HEK293 (cell line): Measurements from ENCODE around the gene ABL2.

Experiments used
- CTCF ChIA-PET: fragments of 350-600 bp; formaldehyde crosslinking; extraction: SDS; loops from one replicate; lab custom pipeline; 2021; ENCODE audit warnings: antibody characterized with exemption; lab: Yijun Ruan, JAX
- POLR2A ChIA-PET: fragments of 300-600 bp; formaldehyde crosslinking; extraction: SDS; loops from one replicate; lab custom pipeline; 2020; ENCODE audit warnings: antibody characterized with exemption, inconsistent platforms; lab: Yijun Ruan, JAX
- H3K27ac ChIP-seq: fragments of 200-500 bp; sonication (Bioruptor generic); 2 replicates; pipeline ENCODE4 v1.5.1; 2014; ENCODE audit warnings: low read depth, low read length, control low read depth, inconsistent platforms; ENCODE audit errors: extremely low read depth
- H3K36me3 ChIP-seq, 2 experiments: fragments of 200-500 bp in 1 of 2; sonication (Bioruptor generic) in 1 of 2; 1 replicate in 1 of 2; 2 replicates in 1 of 2; pipeline ENCODE4 v1.5.1; 2014 to 2017; ENCODE audit warnings: inconsistent platforms in 2 of 2, low read length in 2 of 2; ENCODE audit not compliant: control insufficient read depth in 2 of 2, insufficient read depth in 1 of 2
- H3K4me1 ChIP-seq: fragments of 200-500 bp; sonication (Bioruptor generic); 2 replicates; pipeline ENCODE4 v1.5.1; 2014; ENCODE audit warnings: mild to moderate bottlenecking, low read length, inconsistent platforms; ENCODE audit not compliant: control insufficient read depth, insufficient read depth
- H3K4me3 ChIP-seq: 2 replicates; pipeline ENCODE4 v1.5.1; 2011; ENCODE audit warnings: low read depth, mild to moderate bottlenecking, control low read depth, low read length, moderate library complexity
- H3K9me3 ChIP-seq: fragments of 200-500 bp; sonication (Bioruptor generic); 2 replicates; pipeline ENCODE4 v1.5.1; 2014; ENCODE audit warnings: low read depth, low read length, inconsistent platforms; ENCODE audit not compliant: control insufficient read depth, insufficient read depth
- HIC1 ChIP-seq: fragments of 450-650 bp; formaldehyde crosslinking; IDR thresholded peaks from 2 replicates; pipeline ENCODE4 v1.5.1; 2016; ENCODE audit warnings: missing biosample characterization, missing genetic modification characterization
- HOXD13 ChIP-seq: sonication (generic); formaldehyde crosslinking; IDR thresholded peaks from 2 replicates; pipeline ENCODE4 v1.8.0; 2022; ENCODE audit warnings: missing genetic modification reagents, borderline replicate concordance
- KLF16 ChIP-seq: fragments of 450-650 bp; formaldehyde crosslinking; IDR thresholded peaks from 2 replicates; pipeline ENCODE4 v1.5.1; 2017; ENCODE audit warnings: missing biosample characterization, missing genetic modification characterization
- KLF7 ChIP-seq: fragments of 450-650 bp; formaldehyde crosslinking; IDR thresholded peaks from 2 replicates; pipeline ENCODE4 v1.5.1; 2016; ENCODE audit warnings: missing biosample characterization, missing genetic modification characterization, borderline replicate concordance
- KLF9 ChIP-seq: fragments of 450-650 bp; formaldehyde crosslinking; IDR thresholded peaks from 2 replicates; pipeline ENCODE4 v1.5.1; 2016; ENCODE audit warnings: missing biosample characterization, missing genetic modification characterization, low read depth
- PBX3 ChIP-seq: sonication (generic); formaldehyde crosslinking; IDR thresholded peaks from 2 replicates; pipeline ENCODE4 v1.8.1; 2022; ENCODE audit warnings: mild to moderate bottlenecking, moderate library complexity, missing genetic modification reagents
- PRDM1 ChIP-seq: fragments of 450-650 bp; formaldehyde crosslinking; IDR thresholded peaks from 2 replicates; pipeline ENCODE4; 2016; ENCODE audit warnings: missing biosample characterization, missing genetic modification characterization
- REST ChIP-seq: fragments of 450-650 bp; formaldehyde crosslinking; IDR thresholded peaks from 2 replicates; pipeline ENCODE4 v1.5.1; 2016; ENCODE audit warnings: missing biosample characterization, missing genetic modification characterization
- WT1 ChIP-seq: fragments of 450-650 bp; formaldehyde crosslinking; IDR thresholded peaks from 2 replicates; pipeline ENCODE4 v1.5.1; 2016; ENCODE audit warnings: missing biosample characterization, missing genetic modification characterization
- ZBTB6 ChIP-seq: fragments of 450-650 bp; formaldehyde crosslinking; IDR thresholded peaks from 2 replicates; pipeline ENCODE4 v1.5.1; 2017; ENCODE audit warnings: missing biosample characterization, missing genetic modification characterization
- ZFHX2 ChIP-seq: fragments of 450-650 bp; formaldehyde crosslinking; conservative IDR thresholded peaks from 2 replicates; pipeline ENCODE4 v1.5.1; 2016; ENCODE audit warnings: missing biosample characterization, missing genetic modification characterization
- ZIC2 ChIP-seq: fragments of 450-650 bp; formaldehyde crosslinking; IDR thresholded peaks from 2 replicates; pipeline ENCODE4 v1.5.1; 2016; ENCODE audit warnings: missing biosample characterization, missing genetic modification characterization
- ZNF174 ChIP-seq: fragments of 450-650 bp; formaldehyde crosslinking; IDR thresholded peaks from 2 replicates; pipeline ENCODE4 v1.5.0; 2017; ENCODE audit warnings: missing biosample characterization, mild to moderate bottlenecking, missing genetic modification characterization
- ZNF223 ChIP-seq: fragments of 450-650 bp; formaldehyde crosslinking; IDR thresholded peaks from 2 replicates; pipeline ENCODE4 v1.5.1; 2016; ENCODE audit warnings: missing biosample characterization, missing genetic modification characterization
- ZNF24 ChIP-seq: fragments of 450-650 bp; formaldehyde crosslinking; IDR thresholded peaks from 2 replicates; pipeline ENCODE4 v1.5.1; 2016; ENCODE audit warnings: missing biosample characterization, missing genetic modification characterization
- ZNF248 ChIP-seq: fragments of 450-650 bp; formaldehyde crosslinking; IDR thresholded peaks from 2 replicates; pipeline ENCODE4 v1.5.1; 2017; ENCODE audit warnings: missing biosample characterization, missing genetic modification characterization
- ZNF26 ChIP-seq: fragments of 450-650 bp; formaldehyde crosslinking; IDR thresholded peaks from 2 replicates; pipeline ENCODE4 v1.5.1; 2016; ENCODE audit warnings: missing biosample characterization, missing genetic modification characterization
- ZNF37A ChIP-seq: fragments of 450-650 bp; IDR thresholded peaks from 2 replicates; pipeline ENCODE4 v1.5.1; 2018; ENCODE audit warnings: missing biosample characterization, missing genetic modification characterization
- ZNF398 ChIP-seq: fragments of 450-650 bp; formaldehyde crosslinking; IDR thresholded peaks from 2 replicates; pipeline ENCODE4 v1.5.1; 2017; ENCODE audit warnings: missing biosample characterization, missing genetic modification characterization
- ZNF48 ChIP-seq: fragments of 450-650 bp; formaldehyde crosslinking; IDR thresholded peaks from 2 replicates; pipeline ENCODE4 v1.5.1; 2016; ENCODE audit warnings: missing biosample characterization, missing genetic modification characterization
- ZNF600 ChIP-seq: fragments of 450-650 bp; formaldehyde crosslinking; IDR thresholded peaks from 2 replicates; pipeline ENCODE4 v1.5.1; 2016; ENCODE audit warnings: missing biosample characterization, missing genetic modification characterization
- ZNF624 ChIP-seq: fragments of 450-650 bp; formaldehyde crosslinking; IDR thresholded peaks from 2 replicates; pipeline ENCODE4 v1.5.1; 2017; ENCODE audit warnings: missing biosample characterization, missing genetic modification characterization

Gene ABL2

GRCh38 chr1:179190861-179191260 lies 38.6 kb downstream of the ABL2 start (continued):
- TF ChIP-seq ZNF26 = no peak
- TF ChIP-seq PRDM1 (tag by site-specific recombination) = no peak
- no peak for TF ChIP-seq KLF7 (tag by site-specific recombination)
- TF ChIP-seq ZBTB6 (tag by site-specific recombination) = no peak
- no peak for TF ChIP-seq ZNF624 (tag by site-specific recombination)

- Histone ChIP-seq H3K4me3 (no peak overlapping the region), H3K4me1 (peaks cover 12% of the 10 kb centered on the region), H3K9me3 (no peaks in the 10 kb centered on the region), H3K36me3 (no peaks in the 10 kb centered on the region; a peak in 1 of 3 replicates), H3K27ac (no peak overlapping the region)
- no peak for TF ChIP-seq KLF9 (tag by site-specific recombination)
- TF ChIP-seq ZFHX2 (tag by site-specific recombination) = peak; percentile 32; the same call in 1 of the 2 replicates
- ChIA-PET POLR2A (no interaction called here), CTCF (interaction anchor here (0.5 kb wide), 1 partner anchor 16 kb away, joined by 3 read pairs; no protein-coding TSS in a partner anchor)
These were observed 41.6 kb downstream of the ABL2 start for GRCh38 chr1:179187735-179188471.

GRCh38 chr1:179187043-179187442 lies 42.4 kb downstream of the ABL2 start:
- CTCF ChIA-PET = interaction anchor here (0.5 kb wide), 1 partner anchor 16 kb away, joined by 3 read pairs; no protein-coding TSS in a partner anchor
- Histone ChIP-seq H3K36me3 (no peaks in the 10 kb centered on the region; a peak in 1 of 3 replicates), H3K27ac (no peak overlapping the region), H3K9me3 (no peaks in the 10 kb centered on the region), H3K4me3 (no peak overlapping the region), H3K4me1 (peaks cover 4% of the 10 kb centered on the region)
- POLR2A ChIA-PET = no interaction called here
- TF ChIP-seq HIC1 (no peak), ZNF398 (tag by site-specific recombination) (no peak), WT1 (no peak), KLF16 (tag by site-specific recombination) (no peak), ZNF223 (tag by site-specific recombination) (no peak), HOXD13 (CRISPR knock-in tag) (no peak), PBX3 (CRISPR knock-in tag) (no peak), ZNF248 (tag by site-specific recombination) (no peak), REST (tag by site-specific recombination) (no peak), ZNF37A (tag by site-specific recombination) (no peak), ZIC2 (tag by site-specific recombination) (no peak), ZNF24 (tag by site-specific recombination) (no peak), ZNF600 (tag by site-specific recombination) (no peak), ZNF48 (tag by site-specific recombination) (no peak), ZNF174 (tag by site-specific recombination) (no peak)
